Activated CD4-positive, alpha-beta T cell treated with anti-CD3 and anti-CD28 coated beads, Interleukin-2, Interleukin-4, amounts not matched to agents 100 ng/mL and 50 ng/mL, durations not matched to agents 16 hours and 8 hours (primary cell): ENCODE data around the gene KNDC1.
"Not testable (repeated sequence)": the region's sequence is repeated elsewhere in the genome, so short reads cannot be mapped to it uniquely, and the experiment has no call there.

ENCODE experiments used
- DNase-seq: peaks from one replicate; pipeline ENCODE4 v3.0.0-alpha.2; 2020; ENCODE audit warnings: low spot score

The KNDC1 gene

GRCh38 chr10:133159950-133160825 is at the start of gene KNDC1:
Gene KNDC1, plus strand, starts transcription at chr10:133160219. Its CDS starts 249 bp downstream, at chr10:133160468.
- no peak for DNase-seq

- no peak for DNase-seq
Measured at GRCh38 chr10:133110609-133111275, 49.3 kb upstream of the KNDC1 start.

DNA sequence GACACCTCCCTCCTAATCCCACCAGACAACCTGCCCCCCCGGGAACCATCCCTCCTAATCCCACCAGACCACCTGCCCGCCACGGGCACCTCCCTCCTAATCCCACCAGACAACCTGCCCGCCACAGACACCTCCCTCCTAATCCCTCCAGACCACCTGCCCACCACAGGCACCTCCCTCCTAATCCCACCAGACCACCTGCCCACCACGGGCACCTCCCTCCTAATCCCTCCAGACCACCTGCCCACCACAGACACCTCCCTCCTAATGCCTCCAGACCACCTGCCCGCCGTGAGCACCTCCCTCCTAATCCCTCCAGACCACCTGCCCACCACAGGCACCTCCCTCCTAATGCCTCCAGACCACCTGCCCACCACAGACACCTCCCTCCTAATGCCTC is 48.4 kb upstream of the KNDC1 start:
- DNase-seq, result not testable (repeated sequence)

GRCh38 chr10:133113146-133113830 is 46.7 kb upstream of the KNDC1 start:
- no peak for DNase-seq

GRCh38 chr10:133113847-133114246 is 46.2 kb upstream of the KNDC1 start:
- DNase-seq, result no peak

GRCh38 chr10:133114251-133114650 is 45.8 kb upstream of the KNDC1 start:
- no peak for DNase-seq

DNA sequence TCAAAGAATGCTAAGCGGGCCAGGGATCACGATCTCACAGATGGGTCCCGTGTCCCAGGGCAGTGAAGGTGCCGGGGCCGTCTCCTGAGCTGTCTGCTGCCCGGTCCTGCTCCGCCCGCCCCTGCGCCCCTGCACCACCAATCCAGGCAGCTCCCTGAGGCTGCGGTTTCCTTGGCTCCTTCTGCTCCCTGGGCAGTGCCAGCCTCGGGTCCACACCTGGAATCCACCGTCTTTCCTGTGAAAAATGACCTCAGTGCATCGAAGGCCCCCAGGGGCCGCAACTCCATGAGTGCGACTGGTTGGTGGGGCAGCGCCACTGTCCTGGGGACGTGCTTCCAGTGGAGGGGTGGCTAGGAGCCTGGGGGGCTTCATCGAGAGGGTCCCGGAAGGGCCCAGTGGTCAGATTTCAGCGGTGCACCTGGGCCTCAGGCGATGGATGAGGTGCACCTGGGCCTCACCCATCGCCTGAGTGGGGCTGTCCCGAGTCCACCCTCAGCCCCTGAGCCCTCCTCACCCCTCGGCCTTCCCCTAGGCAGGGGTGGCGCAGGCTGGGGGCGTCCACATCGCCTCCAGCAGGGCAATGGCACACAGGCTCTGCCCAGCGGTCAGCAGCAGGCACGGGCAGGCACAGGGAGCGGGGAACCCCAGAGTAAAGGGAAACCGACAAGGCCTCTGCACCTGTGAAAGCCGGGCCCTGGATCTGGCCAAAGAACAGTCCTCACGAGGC is 45.1 kb upstream of the KNDC1 start:
- DNase-seq, result no peak

- DNase-seq, result no peak
Measured at GRCh38 chr10:133115453-133115842, 44.6 kb upstream of the KNDC1 start.

GRCh38 chr10:133115976-133116375 is 44.0 kb upstream of the KNDC1 start:
- DNase-seq, result no peak

DNA sequence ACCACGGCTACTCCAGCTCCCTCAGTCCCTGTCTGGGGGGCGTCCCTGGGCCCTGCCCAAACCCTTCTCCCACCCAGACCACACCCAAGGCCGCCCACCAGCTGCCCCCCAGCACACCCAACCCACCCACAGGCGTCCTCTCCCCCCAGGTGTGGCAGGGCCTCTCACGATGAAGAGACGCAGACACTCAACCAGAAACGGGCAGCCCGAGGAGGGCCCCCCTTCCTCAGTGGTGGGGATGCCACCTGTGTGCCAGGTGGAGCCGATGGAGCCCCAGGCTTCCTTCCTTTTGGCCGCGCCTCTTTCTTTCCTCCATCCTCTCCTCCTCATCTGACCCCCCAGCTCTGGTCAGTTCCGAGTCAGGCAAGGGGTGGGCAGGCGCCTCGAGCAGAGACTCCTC is 43.6 kb upstream of the KNDC1 start:
- DNase-seq, result no peak

DNA sequence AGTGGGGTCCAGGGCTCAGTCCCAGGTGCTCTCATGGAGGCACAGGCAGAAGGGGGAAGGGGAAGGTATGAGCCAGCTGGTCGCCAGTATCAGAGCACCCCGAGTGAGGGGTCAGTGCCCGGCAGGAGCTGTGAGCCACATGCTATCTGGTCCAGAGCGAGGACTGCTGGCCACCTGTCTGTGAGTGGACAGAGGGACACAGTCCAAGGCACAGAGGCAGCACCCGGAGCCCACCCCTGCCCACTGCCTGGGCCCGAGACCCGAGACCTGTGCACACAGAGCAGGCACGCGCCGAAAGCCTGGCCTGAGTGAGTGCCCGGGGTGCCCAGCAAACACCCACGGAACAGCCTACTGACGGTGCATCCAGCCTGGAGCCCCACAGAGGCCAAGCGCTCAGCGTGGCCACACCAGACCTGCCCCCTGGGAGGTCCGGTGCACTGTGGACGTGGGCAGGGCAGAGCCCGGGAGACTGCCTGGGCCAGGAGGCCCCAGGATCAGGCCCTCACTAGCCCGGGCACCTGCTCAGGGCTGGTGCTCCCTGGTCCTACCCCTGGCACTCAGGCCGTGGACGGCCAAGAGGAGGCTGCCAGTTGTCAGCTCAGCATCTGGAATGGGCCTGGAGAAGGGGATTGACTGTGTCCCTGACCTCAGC is 42.9 kb upstream of the KNDC1 start:
- DNase-seq, result no peak

- no peak for DNase-seq
Measured at GRCh38 chr10:133117688-133118071, 42.3 kb upstream of the KNDC1 start.

- no peak for DNase-seq
Measured at GRCh38 chr10:133121479-133121878, 38.5 kb upstream of the KNDC1 start.

DNA sequence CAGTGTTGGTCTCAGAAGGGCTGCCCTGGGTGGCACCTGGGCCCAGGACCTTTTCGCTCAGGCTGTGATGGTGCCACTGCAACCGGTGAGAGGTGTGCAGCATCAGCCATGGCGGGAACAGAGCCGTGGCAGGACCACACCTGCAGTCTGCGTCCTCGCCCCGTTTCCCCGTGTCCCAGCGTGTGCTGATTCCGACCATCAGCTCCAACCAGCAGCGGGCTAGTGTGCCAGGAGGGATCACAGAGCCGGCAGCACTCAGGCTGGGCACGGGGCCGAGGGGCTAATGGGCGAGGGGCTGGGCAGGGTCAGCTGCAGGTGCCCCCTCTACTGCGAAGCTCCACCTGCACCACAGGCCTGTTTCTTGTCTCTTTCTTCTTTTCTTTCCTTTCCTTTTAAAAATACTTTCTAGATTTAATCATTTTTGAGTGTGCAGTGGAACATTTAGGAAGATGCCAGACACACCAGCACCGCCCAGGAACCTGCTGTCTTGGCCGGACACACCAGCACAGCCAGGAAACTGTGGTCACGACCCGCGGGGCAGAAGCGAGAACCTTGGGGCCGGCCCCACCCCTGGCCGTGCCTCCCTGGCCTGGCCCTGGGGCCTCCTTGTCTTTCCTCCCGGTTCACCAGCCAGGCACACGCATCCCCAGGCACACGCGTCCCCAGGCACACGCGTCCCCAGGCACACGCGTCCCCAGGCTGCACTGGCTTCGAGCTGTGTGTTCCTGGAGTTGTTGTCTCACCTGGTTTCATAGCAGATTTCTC is 37.7 kb upstream of the KNDC1 start:
- DNase-seq, result no peak

DNA sequence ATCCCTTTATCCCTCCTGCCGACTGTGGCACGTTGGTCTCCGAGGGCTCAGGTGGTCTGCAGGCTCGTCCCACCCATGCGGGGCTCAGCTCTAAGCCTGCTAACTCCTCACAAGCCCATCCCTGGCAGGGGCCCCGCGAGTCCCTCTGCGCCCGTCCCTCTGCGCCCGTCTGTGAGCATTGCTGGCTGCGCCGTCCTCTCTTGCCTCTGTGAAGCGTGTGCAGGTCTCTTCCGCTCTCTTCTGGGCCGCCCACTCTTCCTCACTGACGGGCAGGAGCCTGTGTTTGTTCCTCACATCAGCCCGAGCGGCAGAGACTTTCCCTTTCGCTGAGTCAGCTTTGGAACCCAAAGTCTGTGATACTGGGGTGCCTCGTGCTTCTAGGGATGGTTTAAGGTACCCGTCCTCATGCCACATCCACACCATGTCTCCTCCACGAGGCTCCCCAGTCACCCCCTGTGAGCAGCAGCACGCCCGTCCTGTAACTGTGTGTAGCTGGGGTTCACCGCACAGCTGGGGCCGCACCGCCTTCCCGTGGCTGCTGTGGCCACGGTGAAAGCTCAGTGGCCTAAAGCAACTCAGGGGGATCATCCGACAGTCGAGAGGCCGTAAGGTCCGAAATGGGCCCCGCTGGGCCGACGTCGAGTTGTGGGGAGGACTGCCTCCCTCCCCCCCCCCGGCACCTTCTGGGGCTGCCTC is 36.8 kb upstream of the KNDC1 start:
- DNase-seq, result no peak

DNA sequence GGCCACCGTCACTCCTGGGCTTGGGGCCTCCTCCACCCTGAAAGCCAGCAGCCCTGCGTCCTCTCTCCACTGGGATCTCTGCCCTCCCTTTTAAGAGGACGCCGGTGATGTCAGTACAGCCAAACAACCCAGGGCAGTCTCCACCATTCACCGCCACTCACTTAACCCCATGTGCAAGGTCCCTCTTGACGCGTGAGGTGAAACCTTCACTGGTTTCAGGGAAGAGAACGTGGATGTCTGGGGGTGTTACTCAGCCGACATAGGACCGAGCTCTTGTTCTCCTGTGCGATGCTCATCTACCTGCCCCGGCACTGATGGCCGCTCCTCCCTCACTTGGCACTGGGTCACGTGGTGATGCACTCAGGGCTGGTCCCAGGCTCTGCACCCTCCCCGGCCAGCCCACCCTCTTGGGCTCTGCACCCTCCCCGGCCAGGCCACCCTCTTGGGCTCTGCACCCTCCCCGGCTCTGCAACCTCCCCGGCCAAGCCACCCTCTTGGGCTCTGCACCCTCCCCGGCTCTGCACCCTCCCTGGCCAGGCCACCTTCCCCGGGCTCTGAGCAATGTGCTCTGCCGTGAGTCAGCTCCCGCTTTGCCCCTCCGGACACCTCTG is 36.2 kb upstream of the KNDC1 start:
- DNase-seq, result no peak

GRCh38 chr10:133124357-133125211 is 35.4 kb upstream of the KNDC1 start:
- no peak for DNase-seq

GRCh38 chr10:133125901-133126300 is 34.1 kb upstream of the KNDC1 start:
- no peak for DNase-seq
